ENCODE results near the gene KRT24. TPM values are rescaled to one million over a fixed set of nuclear protein-coding genes. Genes with fewer than 3 reads are reported as not detected.

The KRT24 gene
- polyA plus RNA-seq, 1 donor from 2014 or later: 0.83 TPM

- Histone ChIP-seq H3K9me3 (ENCODE audit: low read length) (no peaks in the 10 kb centered on the region), H3K9me2 (ENCODE audit: insufficient read depth, low read length) (no peaks in the 10 kb centered on the region), H2AFZ (ENCODE audit: low read depth, low read length) (no peak overlapping the region), H3K9ac (ENCODE audit: low read length) (no peak overlapping the region), H4K20me1 (ENCODE audit: insufficient read depth) (no peaks in the 10 kb centered on the region), H3K4me2 (ENCODE audit: low read length) (no peak overlapping the region), H3F3A (ENCODE audit: insufficient read depth, low read length, poor library complexity, severe bottlenecking) (no peaks in the 10 kb centered on the region), H3K27me3 (ENCODE audit: insufficient read depth, low read depth, low read length) (no peaks in the 10 kb centered on the region), H3K79me2 (replicated peaks; ENCODE audit: insufficient read depth, low read length) (no peaks in the 10 kb centered on the region), H3K36me3 (ENCODE audit: insufficient read depth, low read length) (no peaks in the 10 kb centered on the region), H3K4me3 (ENCODE audit: low read length) (no peak overlapping the region), H3K27ac (ENCODE audit: low read length) (no peak overlapping the region)
- TF ChIP-seq EP300 (conservative IDR thresholded peaks at IDR 0.05; ENCODE audit: poor library complexity, severe bottlenecking): no peak
- TF ChIP-seq TAF1 (IDR thresholded peaks at IDR 0.05; ENCODE audit: low read depth): no peak
- no peak for TF ChIP-seq RAD21 (conservative IDR thresholded peaks at IDR 0.05)
- TF ChIP-seq, protein P1, sequence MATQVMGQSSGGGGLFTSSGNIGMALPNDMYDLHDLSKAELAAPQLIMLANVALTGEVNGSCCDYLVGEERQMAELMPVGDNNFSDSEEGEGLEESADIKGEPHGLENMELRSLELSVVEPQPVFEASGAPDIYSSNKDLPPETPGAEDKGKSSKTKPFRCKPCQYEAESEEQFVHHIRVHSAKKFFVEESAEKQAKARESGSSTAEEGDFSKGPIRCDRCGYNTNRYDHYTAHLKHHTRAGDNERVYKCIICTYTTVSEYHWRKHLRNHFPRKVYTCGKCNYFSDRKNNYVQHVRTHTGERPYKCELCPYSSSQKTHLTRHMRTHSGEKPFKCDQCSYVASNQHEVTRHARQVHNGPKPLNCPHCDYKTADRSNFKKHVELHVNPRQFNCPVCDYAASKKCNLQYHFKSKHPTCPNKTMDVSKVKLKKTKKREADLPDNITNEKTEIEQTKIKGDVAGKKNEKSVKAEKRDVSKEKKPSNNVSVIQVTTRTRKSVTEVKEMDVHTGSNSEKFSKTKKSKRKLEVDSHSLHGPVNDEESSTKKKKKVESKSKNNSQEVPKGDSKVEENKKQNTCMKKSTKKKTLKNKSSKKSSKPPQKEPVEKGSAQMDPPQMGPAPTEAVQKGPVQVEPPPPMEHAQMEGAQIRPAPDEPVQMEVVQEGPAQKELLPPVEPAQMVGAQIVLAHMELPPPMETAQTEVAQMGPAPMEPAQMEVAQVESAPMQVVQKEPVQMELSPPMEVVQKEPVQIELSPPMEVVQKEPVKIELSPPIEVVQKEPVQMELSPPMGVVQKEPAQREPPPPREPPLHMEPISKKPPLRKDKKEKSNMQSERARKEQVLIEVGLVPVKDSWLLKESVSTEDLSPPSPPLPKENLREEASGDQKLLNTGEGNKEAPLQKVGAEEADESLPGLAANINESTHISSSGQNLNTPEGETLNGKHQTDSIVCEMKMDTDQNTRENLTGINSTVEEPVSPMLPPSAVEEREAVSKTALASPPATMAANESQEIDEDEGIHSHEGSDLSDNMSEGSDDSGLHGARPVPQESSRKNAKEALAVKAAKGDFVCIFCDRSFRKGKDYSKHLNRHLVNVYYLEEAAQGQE (IDR thresholded peaks at IDR 0.05; ENCODE audit: borderline replicate concordance): no peak
Observed at GRCh38 chr17:40696651-40697072, 6.9 kb downstream of the KRT24 start.

DNA sequence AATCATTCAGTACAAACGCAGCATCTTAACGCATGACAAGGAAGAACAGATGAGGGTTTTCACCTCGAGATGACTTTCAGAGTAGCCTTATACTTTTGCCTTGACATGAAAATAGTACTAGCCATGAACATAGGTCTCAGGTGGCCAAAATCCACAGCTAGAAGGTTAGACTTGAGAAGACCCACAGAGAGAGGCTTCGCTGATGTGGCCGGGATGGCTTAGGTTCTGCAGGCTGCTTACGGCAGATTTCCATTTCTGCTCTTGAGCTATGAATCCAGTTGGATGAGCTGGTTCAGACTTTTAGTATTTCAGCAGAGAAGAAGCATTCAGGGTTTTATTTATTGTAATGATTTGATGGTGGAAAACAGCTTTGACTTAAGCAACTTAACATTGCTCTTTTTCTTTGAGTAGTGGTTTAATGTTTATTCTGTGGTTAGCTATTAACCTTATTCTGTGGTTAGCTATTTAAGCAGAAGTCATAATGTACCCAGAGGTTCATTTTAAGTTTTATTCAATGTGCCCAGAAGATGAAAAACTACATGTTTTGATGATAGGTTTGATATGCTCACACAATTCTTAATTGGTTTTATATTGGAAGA is 7.6 kb downstream of the KRT24 start:
- Histone ChIP-seq H3K27me3 (ENCODE audit: insufficient read depth, low read depth, low read length) (no peaks in the 10 kb centered on the region), H3K79me2 (replicated peaks; ENCODE audit: insufficient read depth, low read length) (no peaks in the 10 kb centered on the region), H3K9me3 (ENCODE audit: low read length) (no peaks in the 10 kb centered on the region), H3K4me2 (ENCODE audit: low read length) (no peak overlapping the region), H4K20me1 (ENCODE audit: insufficient read depth) (no peaks in the 10 kb centered on the region), H3K27ac (ENCODE audit: low read length) (no peak overlapping the region), H3K4me3 (ENCODE audit: low read length) (no peak overlapping the region), H3K9ac (ENCODE audit: low read length) (no peak overlapping the region), H3K9me2 (ENCODE audit: insufficient read depth, low read length) (no peaks in the 10 kb centered on the region), H2AFZ (ENCODE audit: low read depth, low read length) (no peak overlapping the region), H3F3A (ENCODE audit: insufficient read depth, low read length, poor library complexity, severe bottlenecking) (no peaks in the 10 kb centered on the region), H3K36me3 (ENCODE audit: insufficient read depth, low read length) (no peaks in the 10 kb centered on the region)
- TF ChIP-seq EZH2 (IDR thresholded peaks at IDR 0.05; ENCODE audit: borderline replicate concordance, insufficient read depth, low read length, poor library complexity, severe bottlenecking) (no peak), POLR2AphosphoS5 (IDR thresholded peaks at IDR 0.05) (no peak), SMC3 (conservative IDR thresholded peaks at IDR 0.05; ENCODE audit: poor library complexity) (no peak), MXI1 (conservative IDR thresholded peaks at IDR 0.05; ENCODE audit: poor library complexity, severe bottlenecking) (no peak), EP300 (conservative IDR thresholded peaks at IDR 0.05; ENCODE audit: poor library complexity, severe bottlenecking) (no peak), RAD21 (conservative IDR thresholded peaks at IDR 0.05) (no peak), TAF1 (IDR thresholded peaks at IDR 0.05; ENCODE audit: low read depth) (no peak)
- TF ChIP-seq, protein P2, sequence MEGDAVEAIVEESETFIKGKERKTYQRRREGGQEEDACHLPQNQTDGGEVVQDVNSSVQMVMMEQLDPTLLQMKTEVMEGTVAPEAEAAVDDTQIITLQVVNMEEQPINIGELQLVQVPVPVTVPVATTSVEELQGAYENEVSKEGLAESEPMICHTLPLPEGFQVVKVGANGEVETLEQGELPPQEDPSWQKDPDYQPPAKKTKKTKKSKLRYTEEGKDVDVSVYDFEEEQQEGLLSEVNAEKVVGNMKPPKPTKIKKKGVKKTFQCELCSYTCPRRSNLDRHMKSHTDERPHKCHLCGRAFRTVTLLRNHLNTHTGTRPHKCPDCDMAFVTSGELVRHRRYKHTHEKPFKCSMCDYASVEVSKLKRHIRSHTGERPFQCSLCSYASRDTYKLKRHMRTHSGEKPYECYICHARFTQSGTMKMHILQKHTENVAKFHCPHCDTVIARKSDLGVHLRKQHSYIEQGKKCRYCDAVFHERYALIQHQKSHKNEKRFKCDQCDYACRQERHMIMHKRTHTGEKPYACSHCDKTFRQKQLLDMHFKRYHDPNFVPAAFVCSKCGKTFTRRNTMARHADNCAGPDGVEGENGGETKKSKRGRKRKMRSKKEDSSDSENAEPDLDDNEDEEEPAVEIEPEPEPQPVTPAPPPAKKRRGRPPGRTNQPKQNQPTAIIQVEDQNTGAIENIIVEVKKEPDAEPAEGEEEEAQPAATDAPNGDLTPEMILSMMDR (IDR thresholded peaks at IDR 0.05; ENCODE audit: poor library complexity, severe bottlenecking): no peak
- TF ChIP-seq, protein P1 (IDR thresholded peaks at IDR 0.05; ENCODE audit: borderline replicate concordance): no peak
